ENCODE measurements around the gene CHN1.

GRCh38 chr2:174963437-174964400 lies 41.5 kb downstream of the CHN1 start:
- TF ChIP-seq, protein P1, sequence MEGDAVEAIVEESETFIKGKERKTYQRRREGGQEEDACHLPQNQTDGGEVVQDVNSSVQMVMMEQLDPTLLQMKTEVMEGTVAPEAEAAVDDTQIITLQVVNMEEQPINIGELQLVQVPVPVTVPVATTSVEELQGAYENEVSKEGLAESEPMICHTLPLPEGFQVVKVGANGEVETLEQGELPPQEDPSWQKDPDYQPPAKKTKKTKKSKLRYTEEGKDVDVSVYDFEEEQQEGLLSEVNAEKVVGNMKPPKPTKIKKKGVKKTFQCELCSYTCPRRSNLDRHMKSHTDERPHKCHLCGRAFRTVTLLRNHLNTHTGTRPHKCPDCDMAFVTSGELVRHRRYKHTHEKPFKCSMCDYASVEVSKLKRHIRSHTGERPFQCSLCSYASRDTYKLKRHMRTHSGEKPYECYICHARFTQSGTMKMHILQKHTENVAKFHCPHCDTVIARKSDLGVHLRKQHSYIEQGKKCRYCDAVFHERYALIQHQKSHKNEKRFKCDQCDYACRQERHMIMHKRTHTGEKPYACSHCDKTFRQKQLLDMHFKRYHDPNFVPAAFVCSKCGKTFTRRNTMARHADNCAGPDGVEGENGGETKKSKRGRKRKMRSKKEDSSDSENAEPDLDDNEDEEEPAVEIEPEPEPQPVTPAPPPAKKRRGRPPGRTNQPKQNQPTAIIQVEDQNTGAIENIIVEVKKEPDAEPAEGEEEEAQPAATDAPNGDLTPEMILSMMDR (conservative IDR thresholded peaks at IDR 0.05 in 1 of 2, IDR thresholded peaks at IDR 0.05 in 1 of 2; ENCODE audit: extremely low read depth in 1 of 2, insufficient read depth in 1 of 2, low read depth in 1 of 2, low read length in 2 of 2), result no peak
- TF ChIP-seq EZH2 (IDR thresholded peaks at IDR 0.05; ENCODE audit: borderline replicate concordance, low read length), result no peak

Measured in mammary epithelial cell (primary cell).